ENCODE results near the gene PSTPIP1. TPM values are rescaled to one million over a fixed set of nuclear protein-coding genes. Genes with fewer than 3 reads are reported as not detected.

The PSTPIP1 gene
- polyA plus RNA-seq, 1 donor from 2014 or later = not detected

GRCh38 chr15:77015646-77016320 is 20.9 kb downstream of the PSTPIP1 start:
- Histone ChIP-seq H2AFZ (ENCODE audit: low read depth, low read length) (no peak overlapping the region), H3K9ac (ENCODE audit: low read length) (no peak overlapping the region)
- TF ChIP-seq EP300 (conservative IDR thresholded peaks at IDR 0.05; ENCODE audit: poor library complexity, severe bottlenecking) (no peak), EZH2 (IDR thresholded peaks at IDR 0.05; ENCODE audit: borderline replicate concordance, insufficient read depth, low read length, poor library complexity, severe bottlenecking) (no peak), MXI1 (conservative IDR thresholded peaks at IDR 0.05; ENCODE audit: poor library complexity, severe bottlenecking) (no peak), TAF1 (IDR thresholded peaks at IDR 0.05; ENCODE audit: low read depth) (no peak), RAD21 (conservative IDR thresholded peaks at IDR 0.05) (no peak), REST (IDR thresholded peaks at IDR 0.05; ENCODE audit: borderline replicate concordance) (no peak), SMC3 (conservative IDR thresholded peaks at IDR 0.05; ENCODE audit: poor library complexity) (no peak), POLR2AphosphoS5 (IDR thresholded peaks at IDR 0.05) (no peak)
- TF ChIP-seq, protein P1, sequence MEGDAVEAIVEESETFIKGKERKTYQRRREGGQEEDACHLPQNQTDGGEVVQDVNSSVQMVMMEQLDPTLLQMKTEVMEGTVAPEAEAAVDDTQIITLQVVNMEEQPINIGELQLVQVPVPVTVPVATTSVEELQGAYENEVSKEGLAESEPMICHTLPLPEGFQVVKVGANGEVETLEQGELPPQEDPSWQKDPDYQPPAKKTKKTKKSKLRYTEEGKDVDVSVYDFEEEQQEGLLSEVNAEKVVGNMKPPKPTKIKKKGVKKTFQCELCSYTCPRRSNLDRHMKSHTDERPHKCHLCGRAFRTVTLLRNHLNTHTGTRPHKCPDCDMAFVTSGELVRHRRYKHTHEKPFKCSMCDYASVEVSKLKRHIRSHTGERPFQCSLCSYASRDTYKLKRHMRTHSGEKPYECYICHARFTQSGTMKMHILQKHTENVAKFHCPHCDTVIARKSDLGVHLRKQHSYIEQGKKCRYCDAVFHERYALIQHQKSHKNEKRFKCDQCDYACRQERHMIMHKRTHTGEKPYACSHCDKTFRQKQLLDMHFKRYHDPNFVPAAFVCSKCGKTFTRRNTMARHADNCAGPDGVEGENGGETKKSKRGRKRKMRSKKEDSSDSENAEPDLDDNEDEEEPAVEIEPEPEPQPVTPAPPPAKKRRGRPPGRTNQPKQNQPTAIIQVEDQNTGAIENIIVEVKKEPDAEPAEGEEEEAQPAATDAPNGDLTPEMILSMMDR (IDR thresholded peaks at IDR 0.05; ENCODE audit: poor library complexity, severe bottlenecking) = no peak

GRCh38 chr15:77016321-77016695 is 21.4 kb downstream of the PSTPIP1 start:
- H3K36me3 ChIP-seq (ENCODE audit: insufficient read depth, low read length) = no peaks in the 10 kb centered on the region
- no peak overlapping the region for H3K27ac ChIP-seq (ENCODE audit: low read length)

More at GRCh38 chr15:77015646-77016320, 20.9 kb downstream of the PSTPIP1 start:
- H3K4me3 ChIP-seq (ENCODE audit: low read length) = no peak overlapping the region
- H3F3A ChIP-seq (ENCODE audit: insufficient read depth, low read length, poor library complexity, severe bottlenecking) = no peaks in the 10 kb centered on the region
- no peaks in the 10 kb centered on the region for H3K9me3 ChIP-seq (ENCODE audit: low read length)
- H3K36me3 ChIP-seq (ENCODE audit: insufficient read depth, low read length) = no peaks in the 10 kb centered on the region
- H3K27ac ChIP-seq (ENCODE audit: low read length) = no peak overlapping the region
- no peaks in the 10 kb centered on the region for H4K20me1 ChIP-seq (ENCODE audit: insufficient read depth)
- H3K4me2 ChIP-seq (ENCODE audit: low read length) = no peak overlapping the region
- H3K27me3 ChIP-seq (ENCODE audit: insufficient read depth, low read depth, low read length) = no peaks in the 10 kb centered on the region
- no peaks in the 10 kb centered on the region for H3K9me2 ChIP-seq (ENCODE audit: insufficient read depth, low read length)
- H3K79me2 ChIP-seq (replicated peaks; ENCODE audit: insufficient read depth, low read length) = no peaks in the 10 kb centered on the region

More at GRCh38 chr15:77016321-77016695, 21.4 kb downstream of the PSTPIP1 start:
- H3K4me3 ChIP-seq (ENCODE audit: low read length) = no peak overlapping the region
- TF ChIP-seq TAF1 (IDR thresholded peaks at IDR 0.05; ENCODE audit: low read depth) (no peak), REST (IDR thresholded peaks at IDR 0.05; ENCODE audit: borderline replicate concordance) (no peak), MXI1 (conservative IDR thresholded peaks at IDR 0.05; ENCODE audit: poor library complexity, severe bottlenecking) (no peak), EZH2 (IDR thresholded peaks at IDR 0.05; ENCODE audit: borderline replicate concordance, insufficient read depth, low read length, poor library complexity, severe bottlenecking) (no peak), POLR2AphosphoS5 (IDR thresholded peaks at IDR 0.05) (no peak), EP300 (conservative IDR thresholded peaks at IDR 0.05; ENCODE audit: poor library complexity, severe bottlenecking) (no peak), SMC3 (conservative IDR thresholded peaks at IDR 0.05; ENCODE audit: poor library complexity) (no peak), RAD21 (conservative IDR thresholded peaks at IDR 0.05) (no peak)
- TF ChIP-seq, protein P1 (IDR thresholded peaks at IDR 0.05; ENCODE audit: poor library complexity, severe bottlenecking) = no peak
- H2AFZ ChIP-seq (ENCODE audit: low read depth, low read length) = no peak overlapping the region
- H3K27me3 ChIP-seq (ENCODE audit: insufficient read depth, low read depth, low read length) = no peaks in the 10 kb centered on the region
- no peaks in the 10 kb centered on the region for H3F3A ChIP-seq (ENCODE audit: insufficient read depth, low read length, poor library complexity, severe bottlenecking)
- no peaks in the 10 kb centered on the region for H3K9me3 ChIP-seq (ENCODE audit: low read length)
- no peak overlapping the region for H3K4me2 ChIP-seq (ENCODE audit: low read length)
- no peaks in the 10 kb centered on the region for H3K9me2 ChIP-seq (ENCODE audit: insufficient read depth, low read length)
- H3K79me2 ChIP-seq (replicated peaks; ENCODE audit: insufficient read depth, low read length) = no peaks in the 10 kb centered on the region
- H4K20me1 ChIP-seq (ENCODE audit: insufficient read depth) = no peaks in the 10 kb centered on the region
- H3K9ac ChIP-seq (ENCODE audit: low read length) = no peak overlapping the region

Measured in neural cell (in vitro differentiated cells).